Trophoblast cell (in vitro differentiated cells and primary cell): Measurements from ENCODE around the gene GET4.
A peak's percentile ranks its signal among the peaks of the same experiment; 100 is the strongest.

Experiments used
- DNase-seq, 2 donors: peaks; one replicate each; pipeline ENCODE4 v3.0.0-alpha.2; 2016
- H2AFZ ChIP-seq: 2 replicates; pipeline ENCODE4 v1.6.1; 2013; ENCODE audit warnings: low read length, moderate library complexity, mild to moderate bottlenecking; ENCODE audit not compliant: insufficient read depth, poor library complexity
- H2AK5ac ChIP-seq: 2 replicates; pipeline ENCODE4 v1.6.1; 2013; ENCODE audit warnings: mild to moderate bottlenecking, low read length
- H2BK120ac ChIP-seq: 2 replicates; pipeline ENCODE4 v1.6.1; 2013; ENCODE audit warnings: low read length, mild to moderate bottlenecking, moderate library complexity; ENCODE audit not compliant: insufficient read depth, poor library complexity
- H2BK12ac ChIP-seq: 2 replicates; pipeline ENCODE4 v1.6.1; 2013; ENCODE audit warnings: mild to moderate bottlenecking, low read length, moderate library complexity
- H2BK5ac ChIP-seq: 2 replicates; pipeline ENCODE4 v1.6.1; 2013; ENCODE audit warnings: low read length, low read depth, moderate library complexity, mild to moderate bottlenecking; ENCODE audit not compliant: poor library complexity
- H3K14ac ChIP-seq: 2 replicates; pipeline ENCODE4 v1.6.1; 2013; ENCODE audit warnings: mild to moderate bottlenecking, low read length
- H3K18ac ChIP-seq: 2 replicates; pipeline ENCODE4 v1.6.1; 2013; ENCODE audit warnings: mild to moderate bottlenecking, low read length
- H3K23ac ChIP-seq: 2 replicates; pipeline ENCODE4 v1.6.1; 2013; ENCODE audit warnings: low read length
- H3K27ac ChIP-seq: 2 replicates; pipeline ENCODE4 v1.5.1; 2013; ENCODE audit warnings: low read depth, mild to moderate bottlenecking, inconsistent platforms, low read length, moderate library complexity
- H3K27me3 ChIP-seq: 2 replicates; pipeline ENCODE4 v1.6.1; 2013; ENCODE audit warnings: inconsistent platforms, mild to moderate bottlenecking, low read length, moderate library complexity; ENCODE audit not compliant: insufficient read depth
- H3K36me3 ChIP-seq, 2 experiments: 1 replicate in 1 of 2; 2 replicates in 1 of 2; pipeline ENCODE4 v1.6.1; 2013; ENCODE audit warnings: low read length in 2 of 2, mild to moderate bottlenecking in 2 of 2, moderate library complexity in 1 of 2; ENCODE audit not compliant: insufficient read depth in 2 of 2, control insufficient read depth in 1 of 2
- H3K4ac ChIP-seq: 2 replicates; pipeline ENCODE4 v1.6.1; 2013; ENCODE audit warnings: low read depth, mild to moderate bottlenecking, low read length, moderate library complexity
- H3K4me1 ChIP-seq, 2 experiments: 1 replicate in 1 of 2; 2 replicates in 1 of 2; pipeline ENCODE4 v1.6.1; 2013; ENCODE audit warnings: low read length in 2 of 2, mild to moderate bottlenecking in 2 of 2, moderate library complexity in 1 of 2; ENCODE audit not compliant: insufficient read depth in 2 of 2, control insufficient read depth in 1 of 2
- H3K4me2 ChIP-seq: 2 replicates; pipeline ENCODE4 v1.6.1; 2013; ENCODE audit warnings: inconsistent platforms, mild to moderate bottlenecking, low read length, moderate library complexity
- H3K4me3 ChIP-seq: 2 replicates; pipeline ENCODE4 v1.5.1; 2013; ENCODE audit warnings: mild to moderate bottlenecking, low read depth, low read length, inconsistent platforms
- H3K79me1 ChIP-seq: one replicate; pipeline ENCODE4 v1.6.1; 2013; ENCODE audit warnings: low read length
- H3K79me2 ChIP-seq: 2 replicates; pipeline ENCODE4 v1.6.1; 2013; ENCODE audit warnings: low read length, mild to moderate bottlenecking; ENCODE audit not compliant: control insufficient read depth, insufficient read depth, poor library complexity
- H3K9ac ChIP-seq: 2 replicates; pipeline ENCODE4 v1.6.1; 2013; ENCODE audit warnings: mild to moderate bottlenecking, low read length
- H3K9me3 ChIP-seq: 2 replicates; pipeline ENCODE4 v1.6.1; 2013; ENCODE audit warnings: low read depth, mild to moderate bottlenecking, control low read depth, inconsistent platforms, low read length; ENCODE audit not compliant: insufficient read depth
- H4K12ac ChIP-seq: 2 replicates; pipeline ENCODE4 v1.6.1; 2013; ENCODE audit warnings: low read depth, mild to moderate bottlenecking, low read length, moderate library complexity
- H4K8ac ChIP-seq: 2 replicates; pipeline ENCODE4 v1.6.1; 2013; ENCODE audit warnings: low read depth, mild to moderate bottlenecking, low read length, moderate library complexity
- H4K91ac ChIP-seq: one replicate; pipeline ENCODE4 v1.6.1; 2013; ENCODE audit warnings: low read depth, mild to moderate bottlenecking, low read length, moderate library complexity
- WGBS: extraction: QIAGEN DNeasy Blood & Tissue Kit; methylation state at CpG from one replicate; pipeline ENCODE4 v1.1.7; 2013; ENCODE audit warnings: missing lambda C conversion rate; ENCODE audit not compliant: insufficient read length, insufficient coverage; ENCODE audit errors: extremely low coverage; 5-methylcytosine and 5-hydroxymethylcytosine counted together

Gene GET4

GRCh38 chr7:832167-832967 is 44.0 kb upstream of the GET4 start, which contains the start of gene SUN1:
Gene SUN1, plus strand, starts transcription at chr7:832476. Its CDS starts 49 bp downstream, at chr7:832525.
- Histone ChIP-seq H3K9ac (no peak within 1 kb of the TSS), H4K12ac (no peak within 1 kb of the TSS)

GRCh38 chr7:832968-833424 is 43.4 kb upstream of the GET4 start:
- peak overlapping the region; percentile 47 for H3K4ac ChIP-seq
- no CpG with 5 or more reads among the region's 15 CpGs for WGBS

More at GRCh38 chr7:832167-832967, 44.0 kb upstream of the GET4 start, which contains the start of gene SUN1:
- H2BK12ac ChIP-seq = peak within 1 kb of the TSS; percentile 83
- H2AK5ac ChIP-seq = peak within 1 kb of the TSS; percentile 42
- DNase-seq = peak; percentile 52 to 59
- peak within 1 kb of the TSS; percentile 64 for H2BK5ac ChIP-seq
- H3K4me2 ChIP-seq = peak within 1 kb of the TSS; percentile 47
- peaks cover 2% of the 10 kb centered on the region for H3K9me3 ChIP-seq
- no peak within 1 kb of the TSS for H4K8ac ChIP-seq
- peaks cover 6% of the 10 kb centered on the region for H3K79me2 ChIP-seq
- no peak within 1 kb of the TSS for H3K4me3 ChIP-seq
- peak within 1 kb of the TSS; percentile 91 for H3K27ac ChIP-seq
- H3K4ac ChIP-seq = peak within 1 kb of the TSS; percentile 47
- WGBS = no CpG with 5 or more reads among the region's 24 CpGs
- peak within 1 kb of the TSS; percentile 77 for H3K14ac ChIP-seq
- peak within 1 kb of the TSS; percentile 45 for H4K91ac ChIP-seq
- peaks cover 21 to 24% of the 10 kb centered on the region in 2 experiments for H3K4me1 ChIP-seq
- H3K23ac ChIP-seq = no peak within 1 kb of the TSS
- no peak within 1 kb of the TSS for H2AFZ ChIP-seq
- peak within 1 kb of the TSS; percentile 65 for H3K18ac ChIP-seq
- H3K27me3 ChIP-seq = no peaks in the 10 kb centered on the region
- no peak within 1 kb of the TSS for H2BK120ac ChIP-seq
- H3K79me1 ChIP-seq = peaks cover 2% of the 10 kb centered on the region
- H3K36me3 ChIP-seq = peaks cover 11 to 14% of the 10 kb centered on the region in 2 experiments

GRCh38 chr7:833601-834258 is 42.6 kb upstream of the GET4 start:
- Histone ChIP-seq H3K9ac (no peak overlapping the region), H3K27me3 (no peaks in the 10 kb centered on the region), H2BK120ac (no peak overlapping the region), H3K9me3 (peaks cover 2% of the 10 kb centered on the region), H3K79me2 (peaks cover 6% of the 10 kb centered on the region), H2BK5ac (no peak overlapping the region), H3K4me2 (no peak overlapping the region), H2BK12ac (no peak overlapping the region), H3K79me1 (peaks cover 2% of the 10 kb centered on the region), H3K14ac (no peak overlapping the region), H4K12ac (no peak overlapping the region), H4K91ac (no peak overlapping the region), H2AK5ac (no peak overlapping the region), H4K8ac (no peak overlapping the region), H2AFZ (no peak overlapping the region), H3K23ac (no peak overlapping the region), H3K36me3 (peaks cover 12 to 15% of the 10 kb centered on the region in 2 experiments), H3K4me3 (no peak overlapping the region), H3K27ac (no peak overlapping the region), H3K18ac (peak overlapping the region; percentile 14), H3K4ac (peak overlapping the region; percentile 42), H3K4me1 (peaks cover 21 to 24% of the 10 kb centered on the region in 2 experiments)
- WGBS = no CpG with 5 or more reads among the region's 8 CpGs
- DNase-seq = no peak

More at GRCh38 chr7:832968-833424, 43.4 kb upstream of the GET4 start:
- no peak overlapping the region for H2AK5ac ChIP-seq
- peaks cover 11 to 14% of the 10 kb centered on the region in 2 experiments for H3K36me3 ChIP-seq
- H4K8ac ChIP-seq = no peak overlapping the region
- H2BK5ac ChIP-seq = no peak overlapping the region
- H3K79me2 ChIP-seq = peaks cover 6% of the 10 kb centered on the region
- H4K12ac ChIP-seq = no peak overlapping the region
- H3K4me2 ChIP-seq = peak overlapping the region; percentile 47
- peaks cover 21 to 24% of the 10 kb centered on the region in 2 experiments for H3K4me1 ChIP-seq
- peaks cover 2% of the 10 kb centered on the region for H3K9me3 ChIP-seq
- H2BK12ac ChIP-seq = peak overlapping the region; percentile 83
- peak overlapping the region; percentile 40 for H3K14ac ChIP-seq
- H2AFZ ChIP-seq = no peak overlapping the region
- no peak overlapping the region for H3K23ac ChIP-seq
- H2BK120ac ChIP-seq = no peak overlapping the region
- no peak for DNase-seq
- H3K79me1 ChIP-seq = peaks cover 2% of the 10 kb centered on the region
- no peak overlapping the region for H3K9ac ChIP-seq
- H3K27me3 ChIP-seq = no peaks in the 10 kb centered on the region
- H3K4me3 ChIP-seq = no peak overlapping the region
- H4K91ac ChIP-seq = peak overlapping the region; percentile 45
- peak overlapping the region; percentile 91 for H3K27ac ChIP-seq
- peak overlapping the region; percentile 42 for H3K18ac ChIP-seq

GRCh38 chr7:834277-834676 is 42.1 kb upstream of the GET4 start:
- Histone ChIP-seq H3K79me1 (peaks cover 2% of the 10 kb centered on the region), H3K14ac (no peak overlapping the region), H3K27me3 (no peaks in the 10 kb centered on the region), H3K4me2 (no peak overlapping the region), H3K4me1 (peaks cover 21 to 24% of the 10 kb centered on the region in 2 experiments), H2BK120ac (no peak overlapping the region), H3K9ac (no peak overlapping the region), H3K79me2 (peaks cover 6% of the 10 kb centered on the region), H3K23ac (no peak overlapping the region), H3K36me3 (peaks cover 17 to 20% of the 10 kb centered on the region in 2 experiments), H4K91ac (no peak overlapping the region), H2BK5ac (no peak overlapping the region), H4K12ac (no peak overlapping the region), H3K27ac (no peak overlapping the region), H3K18ac (peak overlapping the region; percentile 33), H4K8ac (no peak overlapping the region), H2AFZ (no peak overlapping the region), H2BK12ac (no peak overlapping the region), H3K4me3 (no peak overlapping the region), H2AK5ac (no peak overlapping the region), H3K4ac (no peak overlapping the region), H3K9me3 (peaks cover 2% of the 10 kb centered on the region)
- DNase-seq = no peak
- WGBS = no CpG with 5 or more reads among the region's 12 CpGs
